HUES6 (cell line): ENCODE data around the gene DGKB.

Experiments
- H3K27ac ChIP-seq: 2 replicates; pipeline ENCODE4 v1.7.0; 2013; ENCODE audit warnings: low read depth, mild to moderate bottlenecking, low read length, inconsistent platforms
- H3K27me3 ChIP-seq: 2 replicates; pipeline ENCODE4 v1.6.1; 2013; ENCODE audit warnings: low read length; ENCODE audit not compliant: control insufficient read depth, insufficient read depth
- H3K36me3 ChIP-seq: 2 replicates; pipeline ENCODE4 v1.6.1; 2013; ENCODE audit warnings: low read length; ENCODE audit not compliant: control insufficient read depth, insufficient read depth
- H3K4me1 ChIP-seq: 2 replicates; pipeline ENCODE4 v1.6.1; 2013; ENCODE audit warnings: low read length; ENCODE audit not compliant: control insufficient read depth, insufficient read depth
- H3K4me3 ChIP-seq: 2 replicates; pipeline ENCODE4 v1.5.1; 2013; ENCODE audit warnings: low read depth, low read length
- H3K9ac ChIP-seq: one replicate; pipeline ENCODE4 v1.6.1; 2013; ENCODE audit warnings: mild to moderate bottlenecking, low read length
- H3K9me3 ChIP-seq: 2 replicates; pipeline ENCODE4 v1.6.1; 2013; ENCODE audit warnings: low read depth, low read length; ENCODE audit not compliant: control insufficient read depth, insufficient read depth

Gene DGKB

DNA sequence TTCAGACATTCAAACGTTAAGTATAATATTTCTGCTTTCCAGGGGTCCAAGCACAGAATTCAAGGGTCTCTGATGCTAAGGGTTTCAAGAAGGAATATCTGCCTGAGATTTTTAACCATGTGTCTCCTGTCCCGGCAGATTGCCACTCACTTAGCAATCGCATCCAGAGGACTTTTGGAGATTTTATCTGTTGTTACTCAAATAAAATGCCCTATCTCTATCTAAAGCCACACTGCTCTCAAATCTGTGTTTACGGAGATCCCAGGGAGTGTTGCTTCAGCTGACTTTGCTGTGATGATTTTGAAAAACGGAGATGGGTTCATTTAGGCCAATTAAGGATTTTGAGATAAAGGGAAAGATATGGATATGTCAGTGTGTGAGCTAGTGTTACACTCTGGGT, 359.9 kb downstream of the DGKB start:
- Histone ChIP-seq H3K27ac (no peak overlapping the region), H3K4me1 (no peaks in the 10 kb centered on the region), H3K4me3 (no peak overlapping the region), H3K9me3 (no peaks in the 10 kb centered on the region), H3K27me3 (no peaks in the 10 kb centered on the region), H3K9ac (no peak overlapping the region), H3K36me3 (no peaks in the 10 kb centered on the region)

DNA sequence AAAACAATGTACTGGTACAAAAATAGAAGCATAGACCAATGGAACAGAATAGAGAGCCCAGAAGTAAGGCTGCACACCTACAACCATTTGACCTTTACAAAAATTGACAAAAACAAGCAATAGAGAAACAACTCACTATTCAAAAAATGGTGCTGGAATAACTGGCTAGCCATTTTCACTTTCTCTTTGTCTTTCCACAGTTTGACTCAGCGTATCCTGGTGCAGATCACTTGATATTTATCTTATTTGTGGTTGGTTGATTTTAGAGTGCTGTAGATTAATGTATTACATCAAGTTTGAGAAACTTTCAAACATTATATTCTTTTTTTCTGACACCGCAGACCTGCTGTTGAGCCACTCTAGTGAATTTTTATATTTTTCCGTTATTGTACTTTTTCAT, 381.4 kb downstream of the DGKB start:
- Histone ChIP-seq H3K9me3 (no peaks in the 10 kb centered on the region), H3K36me3 (no peaks in the 10 kb centered on the region), H3K27me3 (no peaks in the 10 kb centered on the region), H3K27ac (no peak overlapping the region), H3K9ac (no peak overlapping the region), H3K4me3 (no peak overlapping the region), H3K4me1 (no peaks in the 10 kb centered on the region)

DNA sequence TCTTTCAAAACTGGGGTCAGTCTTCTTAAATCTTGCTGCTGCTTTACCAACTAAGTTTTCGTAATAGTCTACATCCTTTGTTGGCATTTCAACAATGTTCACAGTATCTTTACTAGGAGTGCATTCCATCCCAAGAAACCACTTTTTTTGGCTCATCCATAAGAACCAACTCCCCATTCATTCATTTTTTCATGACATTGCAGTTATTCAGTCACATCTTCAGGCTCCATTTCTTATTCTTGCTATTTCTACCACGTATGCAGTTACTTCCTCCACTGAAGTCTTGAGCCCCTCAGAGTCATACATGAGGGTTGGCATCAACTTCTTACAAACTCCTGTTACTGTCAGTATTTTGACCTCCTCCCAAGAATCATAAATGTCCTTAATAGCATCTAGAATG, 392.3 kb downstream of the DGKB start:
- Histone ChIP-seq H3K27ac (no peak overlapping the region), H3K9ac (no peak overlapping the region), H3K4me1 (no peaks in the 10 kb centered on the region), H3K36me3 (no peaks in the 10 kb centered on the region), H3K9me3 (peaks cover 8% of the 10 kb centered on the region; the same call in 1 of the 2 replicates), H3K27me3 (no peaks in the 10 kb centered on the region), H3K4me3 (no peak overlapping the region)

DNA sequence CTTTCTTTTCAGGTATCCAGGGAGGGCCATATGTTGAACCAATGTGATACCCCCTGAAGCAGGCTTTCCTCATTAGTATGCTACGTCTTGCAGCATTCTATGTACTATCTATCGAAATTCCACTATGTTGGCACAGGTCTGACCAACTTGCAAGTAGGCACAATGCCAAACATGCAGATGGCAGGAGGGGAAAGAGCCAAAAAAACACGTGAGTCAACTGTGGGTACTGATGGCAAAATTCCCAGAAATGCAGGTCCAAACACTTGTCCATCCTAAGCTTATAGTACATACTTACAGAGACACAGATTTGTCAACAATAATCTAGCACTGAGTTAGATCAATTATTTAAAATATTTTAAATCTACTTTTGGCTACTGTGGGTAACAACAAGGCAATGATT, 394.9 kb downstream of the DGKB start:
- Histone ChIP-seq H3K36me3 (no peaks in the 10 kb centered on the region), H3K4me1 (peaks cover 3% of the 10 kb centered on the region; the same call in 1 of the 2 replicates), H3K4me3 (no peak overlapping the region), H3K27me3 (no peaks in the 10 kb centered on the region), H3K9ac (no peak overlapping the region), H3K27ac (no peak overlapping the region), H3K9me3 (peaks cover 8% of the 10 kb centered on the region; the same call in 1 of the 2 replicates)

DNA sequence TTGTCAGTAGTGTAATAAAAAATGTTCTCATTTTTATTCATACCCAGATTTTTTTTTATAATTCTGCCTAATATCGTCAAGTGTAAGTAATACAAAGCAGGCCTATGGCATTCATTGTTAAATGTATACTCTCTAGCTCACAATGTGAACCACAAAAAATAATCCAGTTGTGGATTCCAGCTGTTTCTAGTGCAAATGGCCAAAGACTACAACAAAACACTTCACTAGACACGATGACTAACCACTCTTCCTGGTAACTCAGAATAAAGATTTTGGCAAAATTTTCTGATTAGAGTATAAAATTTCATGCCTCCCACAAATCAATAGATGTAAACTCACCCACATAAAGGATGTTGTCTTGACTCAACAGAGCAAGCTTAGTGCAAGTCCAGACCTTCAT, 396.6 kb downstream of the DGKB start:
- H3K36me3 ChIP-seq: no peaks in the 10 kb centered on the region
- peaks cover 7% of the 10 kb centered on the region; the same call in 1 of the 2 replicates for H3K9me3 ChIP-seq
- H3K9ac ChIP-seq: no peak overlapping the region
- H3K27me3 ChIP-seq: no peaks in the 10 kb centered on the region
- peaks cover 3% of the 10 kb centered on the region; the same call in 1 of the 2 replicates for H3K4me1 ChIP-seq
- H3K4me3 ChIP-seq: no peak overlapping the region
- no peak overlapping the region for H3K27ac ChIP-seq

DNA sequence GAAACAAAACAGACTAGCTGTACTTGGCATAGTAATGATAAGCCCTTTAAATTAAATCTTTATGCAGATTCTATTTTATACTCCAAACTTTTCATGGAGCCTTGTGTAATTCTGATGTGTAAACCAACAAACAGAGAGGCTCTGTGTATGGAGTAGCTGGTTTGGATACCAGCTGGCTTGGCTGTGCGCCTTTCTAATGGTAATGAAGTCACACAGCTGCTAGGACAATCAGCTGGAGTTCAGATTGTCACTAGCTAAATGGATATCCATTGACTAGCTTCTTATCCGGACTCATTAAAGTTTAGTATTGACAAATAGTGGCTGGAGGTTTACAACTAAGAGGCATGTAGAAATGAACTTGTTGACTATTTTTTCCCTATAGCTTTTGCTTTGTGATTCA, 398.4 kb downstream of the DGKB start:
- Histone ChIP-seq H3K9me3 (no peaks in the 10 kb centered on the region), H3K4me3 (no peak overlapping the region), H3K27me3 (no peaks in the 10 kb centered on the region), H3K36me3 (no peaks in the 10 kb centered on the region), H3K27ac (no peak overlapping the region), H3K9ac (no peak overlapping the region), H3K4me1 (peaks cover 3% of the 10 kb centered on the region; the same call in 1 of the 2 replicates)

DNA sequence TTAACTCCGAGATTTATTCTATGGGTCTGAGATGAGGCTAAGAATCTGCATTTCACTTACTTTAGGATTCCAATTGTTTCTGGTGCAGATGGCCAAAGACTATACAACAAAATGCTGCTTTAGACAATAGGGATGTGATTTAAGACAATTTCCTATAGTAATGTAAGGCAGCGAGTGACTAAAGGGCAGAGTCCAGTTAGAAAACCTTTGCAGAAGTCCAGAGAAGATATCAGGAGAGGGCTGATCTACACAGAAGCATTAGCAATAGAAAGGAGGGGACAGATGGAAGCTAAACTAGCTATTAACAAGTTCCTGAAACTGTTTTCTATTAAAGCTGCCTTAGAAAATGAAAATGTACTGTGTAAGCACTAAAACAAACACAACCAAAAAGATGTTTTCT, 398.9 kb downstream of the DGKB start:
- Histone ChIP-seq H3K27ac (no peak overlapping the region), H3K36me3 (no peaks in the 10 kb centered on the region), H3K9ac (no peak overlapping the region), H3K4me1 (peaks cover 3% of the 10 kb centered on the region; the same call in 1 of the 2 replicates), H3K4me3 (no peak overlapping the region), H3K9me3 (no peaks in the 10 kb centered on the region), H3K27me3 (no peaks in the 10 kb centered on the region)

DNA sequence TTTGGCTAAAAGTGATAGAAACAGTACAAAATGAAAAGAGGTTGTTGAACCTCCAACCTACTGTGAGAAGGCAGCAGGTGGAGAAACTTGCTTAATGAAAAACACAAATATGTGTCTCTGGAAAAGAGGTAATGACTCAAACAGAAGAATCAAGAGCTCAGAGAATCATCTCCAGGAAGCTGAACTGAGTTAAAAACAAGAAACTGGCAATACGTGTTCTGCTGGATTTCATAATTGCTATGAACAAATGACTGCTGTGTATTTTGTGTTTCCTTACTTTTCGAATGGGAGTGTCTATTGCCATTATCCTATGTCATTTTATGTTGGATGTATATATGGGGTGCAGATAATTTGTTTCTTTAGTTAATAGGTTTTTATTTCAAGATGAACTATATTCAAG, 401.1 kb downstream of the DGKB start:
- peaks cover 3% of the 10 kb centered on the region; the same call in 1 of the 2 replicates for H3K4me1 ChIP-seq
- H3K27me3 ChIP-seq: no peaks in the 10 kb centered on the region
- no peak overlapping the region for H3K27ac ChIP-seq
- H3K36me3 ChIP-seq: no peaks in the 10 kb centered on the region
- H3K9ac ChIP-seq: no peak overlapping the region
- H3K4me3 ChIP-seq: no peak overlapping the region
- H3K9me3 ChIP-seq: no peaks in the 10 kb centered on the region

DNA sequence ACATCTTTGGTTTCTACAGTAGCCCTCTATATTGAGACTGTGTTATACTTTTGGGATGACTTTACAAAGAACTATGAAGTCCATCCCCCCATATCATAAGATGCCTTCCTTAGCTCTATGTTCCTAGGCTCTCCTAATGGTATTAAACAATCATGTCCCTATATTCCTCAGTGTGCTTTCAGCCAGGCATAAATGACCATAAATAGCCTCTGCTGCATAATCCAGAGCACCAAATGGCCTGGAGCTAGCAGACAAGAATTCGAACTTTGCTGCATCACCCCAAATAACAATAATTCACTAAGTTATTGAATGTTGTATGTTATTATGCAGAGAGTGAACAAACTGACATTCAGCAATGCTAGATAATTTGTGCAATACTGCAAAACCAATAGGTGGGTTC, 405.2 kb downstream of the DGKB start:
- no peak overlapping the region for H3K27ac ChIP-seq
- no peaks in the 10 kb centered on the region for H3K4me1 ChIP-seq
- H3K9ac ChIP-seq: no peak overlapping the region
- no peaks in the 10 kb centered on the region for H3K27me3 ChIP-seq
- no peaks in the 10 kb centered on the region for H3K9me3 ChIP-seq
- H3K4me3 ChIP-seq: no peak overlapping the region
- H3K36me3 ChIP-seq: no peaks in the 10 kb centered on the region

DNA sequence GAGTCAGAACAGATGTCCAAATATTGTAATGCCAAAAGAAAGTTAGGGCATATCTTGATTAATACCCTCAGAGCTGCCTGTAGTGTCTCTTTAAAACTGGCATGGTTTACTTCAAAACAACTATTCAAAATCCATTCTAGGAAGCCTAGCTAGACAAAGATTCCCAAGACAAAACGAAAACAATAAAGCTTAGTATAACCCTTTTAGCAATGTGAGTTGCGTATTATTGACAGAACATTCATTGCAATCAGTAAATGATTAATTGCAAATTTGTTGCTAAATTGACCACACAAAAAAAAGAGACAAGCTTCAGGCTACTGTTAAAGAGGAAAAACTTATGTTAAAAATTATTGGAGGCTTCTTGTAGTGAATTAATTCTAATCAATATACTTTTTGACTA, 406.9 kb downstream of the DGKB start:
- no peak overlapping the region for H3K4me3 ChIP-seq

DNA sequence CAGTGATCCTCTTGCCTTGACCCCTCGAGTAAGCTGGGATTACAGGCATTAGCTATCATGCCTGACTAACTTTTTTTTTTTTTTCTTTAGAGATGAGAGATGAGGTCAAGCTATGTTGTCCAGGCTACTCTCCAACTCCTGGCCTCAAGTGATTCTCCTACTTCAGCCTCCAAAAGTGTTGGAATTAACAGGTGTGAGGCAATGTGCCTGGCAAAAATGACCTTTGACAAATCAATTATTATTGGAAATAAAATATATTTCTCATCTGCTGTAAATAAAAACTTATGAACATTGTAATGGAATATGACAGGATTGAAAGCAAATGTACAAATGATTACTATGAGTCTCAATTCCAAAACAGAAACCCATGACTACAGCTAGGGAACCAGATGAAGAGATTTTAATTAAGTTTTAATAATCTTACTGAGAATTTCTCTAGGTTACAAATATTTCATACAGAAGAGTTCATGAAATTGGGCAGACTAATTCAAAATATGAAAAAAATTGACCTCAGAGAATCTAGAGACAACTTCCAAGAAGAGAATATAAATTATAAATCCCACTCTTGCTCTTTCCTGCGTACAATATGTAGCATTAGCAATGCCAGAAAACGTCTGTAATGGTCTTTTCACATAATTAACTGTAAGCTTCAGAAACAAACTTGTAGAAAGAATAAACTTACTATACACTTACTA, 414.7 kb downstream of the DGKB start:
- Histone ChIP-seq H3K27ac (no peak overlapping the region), H3K4me1 (no peaks in the 10 kb centered on the region), H3K4me3 (no peak overlapping the region), H3K9me3 (no peaks in the 10 kb centered on the region), H3K36me3 (no peaks in the 10 kb centered on the region), H3K9ac (no peak overlapping the region), H3K27me3 (no peaks in the 10 kb centered on the region)

More for the DNA sequence above, 406.9 kb downstream of the DGKB start:
- H3K4me1 ChIP-seq: no peaks in the 10 kb centered on the region
- H3K9ac ChIP-seq: no peak overlapping the region
- H3K27ac ChIP-seq: no peak overlapping the region
- no peaks in the 10 kb centered on the region for H3K9me3 ChIP-seq
- no peaks in the 10 kb centered on the region for H3K36me3 ChIP-seq
- H3K27me3 ChIP-seq: no peaks in the 10 kb centered on the region
